ENCODE results near the gene PTRHD1.
A peak's percentile ranks its signal among the peaks of the same experiment; 100 is the strongest.

PTRHD1 gene

DNA sequence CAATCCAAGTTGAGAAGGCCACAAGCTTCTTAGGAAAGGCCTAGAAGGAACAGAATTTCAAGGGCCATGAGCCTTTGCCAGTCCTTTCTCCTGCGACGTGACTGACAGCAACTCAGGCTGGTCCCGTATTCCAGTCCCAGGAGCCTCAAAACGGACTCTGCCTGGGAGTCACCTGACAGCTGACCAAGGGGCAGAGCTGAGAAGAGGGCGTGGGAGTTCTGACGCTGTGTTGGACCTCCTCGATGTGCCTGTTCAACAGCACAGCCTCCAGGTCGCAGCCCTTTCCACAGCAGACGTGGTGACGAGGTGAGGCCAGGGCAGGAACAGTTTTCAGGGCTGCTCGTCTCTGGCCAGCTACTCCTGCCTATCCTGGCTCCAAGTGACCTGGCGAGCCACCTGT, 37.6 kb upstream of the PTRHD1 start:
- no peak for DNase-seq (ENCODE audit: low spot score)
- FAIRE-seq, result no peak

DNA sequence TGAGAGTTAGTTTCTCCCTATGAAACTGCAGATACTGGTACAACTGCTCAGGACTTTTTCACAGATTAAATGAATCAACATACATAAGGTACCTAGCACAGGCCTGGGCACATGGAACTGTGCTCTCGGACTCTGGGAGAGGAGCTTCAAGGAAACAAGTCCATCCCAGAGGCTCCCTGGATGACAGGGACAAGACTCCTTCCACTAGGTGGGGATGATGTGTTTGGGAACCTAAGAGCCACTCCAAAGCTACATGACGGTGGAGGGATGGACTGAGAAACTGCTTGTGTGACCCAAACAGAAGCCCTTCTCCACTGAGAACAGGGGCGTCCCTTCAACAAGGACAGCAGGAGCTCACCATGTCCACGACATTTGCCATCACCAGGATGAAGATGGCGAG, 37.2 kb upstream of the PTRHD1 start:
- DNase-seq (ENCODE audit: low spot score) (no peak), FAIRE-seq (no peak)

DNA sequence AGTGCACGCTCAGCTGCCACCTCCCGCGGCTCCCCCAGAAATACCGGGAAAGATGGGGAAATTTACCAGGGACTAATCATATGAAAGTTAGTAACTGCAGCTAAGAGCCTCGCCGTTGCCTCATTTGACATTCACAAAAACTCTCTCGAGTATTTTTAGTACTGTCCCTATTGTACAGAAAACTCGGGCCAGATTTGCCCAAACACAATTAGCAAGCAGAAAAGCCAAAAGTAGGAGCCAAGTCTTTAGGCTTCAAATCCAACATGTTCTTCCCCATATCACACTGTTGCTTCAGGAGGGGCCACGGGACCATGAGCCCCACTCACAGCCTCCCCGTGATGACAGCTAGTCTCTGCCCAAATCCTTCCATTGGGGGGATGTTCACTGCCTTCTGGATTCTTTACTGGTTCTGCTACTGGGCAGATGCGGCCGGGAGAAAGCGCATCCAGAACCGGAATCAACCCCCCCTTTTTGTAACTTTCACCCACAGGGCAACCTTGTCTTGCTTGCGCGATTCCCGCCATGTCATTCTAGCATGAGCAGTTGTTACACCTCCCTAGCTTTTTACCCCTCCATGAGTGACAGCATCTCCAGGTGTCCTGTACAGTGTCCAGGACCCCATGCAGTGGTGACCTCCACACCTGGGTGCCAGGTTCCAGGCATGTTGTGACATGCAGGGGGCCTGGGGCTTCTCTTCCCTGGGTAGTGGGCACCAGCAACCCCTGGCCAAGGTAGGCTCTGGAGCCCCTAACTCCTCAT, 35.2 kb upstream of the PTRHD1 start:
- FAIRE-seq (no peak), DNase-seq (ENCODE audit: low spot score) (no peak)

DNA sequence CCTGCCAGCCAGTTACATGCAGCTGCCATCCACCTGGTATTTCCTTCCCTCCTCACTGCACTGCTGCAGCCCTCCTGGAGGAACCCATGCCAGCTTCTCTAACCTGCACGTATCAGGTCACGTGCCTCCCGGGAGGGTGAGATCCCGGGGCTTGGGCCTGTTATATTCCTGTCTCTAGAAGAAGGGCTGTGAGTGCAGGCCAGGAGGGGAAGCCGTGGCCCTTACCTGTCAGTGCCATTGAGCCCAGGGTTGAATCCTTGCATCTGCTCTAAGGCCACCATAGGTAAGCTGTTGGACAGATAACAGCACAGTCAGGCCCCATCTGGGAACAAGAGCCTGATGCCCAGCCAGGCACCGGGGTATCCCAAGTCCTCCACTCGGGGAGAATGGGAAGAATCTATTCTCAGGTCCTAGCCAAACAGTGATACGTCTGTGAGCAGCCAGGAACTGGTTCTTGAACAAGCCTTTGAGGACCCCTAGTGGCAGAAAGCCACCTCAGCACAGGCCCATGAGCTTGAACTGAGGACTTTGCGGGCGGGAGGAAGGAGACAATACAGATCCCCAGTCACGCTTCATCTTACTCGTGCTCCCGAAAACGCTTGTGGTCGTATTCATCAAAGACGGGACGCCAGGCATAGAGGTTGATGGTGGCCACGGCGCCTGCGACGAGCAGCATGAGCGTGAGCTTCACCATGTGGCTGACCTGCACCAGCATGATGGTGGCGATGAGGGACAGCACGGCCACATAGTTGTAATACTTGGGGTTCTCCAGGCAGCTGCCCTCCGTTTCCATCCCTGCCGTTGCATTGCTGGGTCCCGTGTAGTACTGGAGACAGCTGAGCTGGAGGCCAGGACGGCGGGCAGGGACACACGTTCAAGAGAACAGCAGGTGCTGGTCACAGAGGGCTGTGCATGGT, 34.4 kb upstream of the PTRHD1 start:
- no peak for FAIRE-seq

DNA sequence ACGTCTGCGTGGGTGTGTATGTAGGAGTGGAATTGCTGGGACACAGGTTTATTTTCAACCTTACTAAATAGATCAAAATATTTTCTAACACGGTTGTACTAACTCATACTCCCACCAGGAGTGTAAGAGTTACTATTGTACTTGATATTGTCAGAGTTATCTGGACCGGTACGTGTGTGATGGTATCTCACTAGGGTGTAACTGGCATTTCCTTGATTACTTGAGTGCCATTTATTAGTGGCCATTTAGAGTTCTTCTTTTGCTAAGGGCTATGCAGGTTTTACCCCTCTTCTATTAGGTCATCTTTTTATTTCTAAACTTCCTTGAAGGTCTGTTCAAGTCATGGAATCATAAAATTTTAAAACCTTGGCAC, 33.6 kb upstream of the PTRHD1 start:
- DNase-seq (ENCODE audit: low spot score) (no peak), FAIRE-seq (no peak)

More for the DNA sequence above, 34.4 kb upstream of the PTRHD1 start:
- DNase-seq (ENCODE audit: low spot score), result peak; percentile 57

DNA sequence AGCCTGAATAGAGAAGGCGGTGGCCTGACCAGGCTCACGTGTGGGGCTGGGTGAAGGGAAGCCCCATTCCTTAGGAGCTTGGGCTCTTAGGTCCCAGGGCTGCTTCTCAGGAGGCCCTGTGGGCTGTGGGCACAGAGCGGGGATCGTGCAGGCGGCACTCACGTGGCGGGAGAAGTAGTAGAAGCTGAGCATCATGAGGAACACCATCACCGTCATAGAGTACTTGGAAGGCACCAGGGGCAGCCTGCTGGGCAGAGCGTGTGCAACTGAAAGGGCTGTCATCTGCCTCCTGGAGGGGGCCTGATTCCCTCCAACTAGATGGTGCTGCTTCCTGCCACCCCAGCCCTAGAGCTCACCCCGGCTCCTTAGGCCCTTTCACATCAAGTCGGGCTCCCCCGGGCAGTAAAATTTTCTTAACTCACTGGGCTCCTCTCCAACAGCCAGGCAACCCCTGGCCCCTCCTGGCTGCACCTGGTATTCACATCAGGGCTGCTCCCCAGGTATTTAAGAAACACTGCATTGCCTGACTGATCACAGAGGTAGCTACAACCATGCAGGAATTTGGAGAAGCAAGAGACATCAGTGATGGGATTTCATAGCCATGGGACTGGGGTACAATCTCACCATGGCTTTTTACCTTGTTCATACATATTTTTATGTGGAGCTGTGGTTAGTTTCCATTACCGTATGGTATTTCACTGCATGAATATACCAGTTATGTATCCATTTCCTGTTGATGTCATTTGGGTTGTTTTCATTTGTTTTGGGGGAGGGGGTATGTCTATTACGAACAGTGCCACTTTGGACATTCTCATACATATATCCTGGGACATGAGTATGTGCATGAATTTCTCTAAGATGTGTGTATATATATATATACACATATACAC, 32.9 kb upstream of the PTRHD1 start:
- no peak for DNase-seq (ENCODE audit: low spot score)
- no peak for FAIRE-seq

DNA sequence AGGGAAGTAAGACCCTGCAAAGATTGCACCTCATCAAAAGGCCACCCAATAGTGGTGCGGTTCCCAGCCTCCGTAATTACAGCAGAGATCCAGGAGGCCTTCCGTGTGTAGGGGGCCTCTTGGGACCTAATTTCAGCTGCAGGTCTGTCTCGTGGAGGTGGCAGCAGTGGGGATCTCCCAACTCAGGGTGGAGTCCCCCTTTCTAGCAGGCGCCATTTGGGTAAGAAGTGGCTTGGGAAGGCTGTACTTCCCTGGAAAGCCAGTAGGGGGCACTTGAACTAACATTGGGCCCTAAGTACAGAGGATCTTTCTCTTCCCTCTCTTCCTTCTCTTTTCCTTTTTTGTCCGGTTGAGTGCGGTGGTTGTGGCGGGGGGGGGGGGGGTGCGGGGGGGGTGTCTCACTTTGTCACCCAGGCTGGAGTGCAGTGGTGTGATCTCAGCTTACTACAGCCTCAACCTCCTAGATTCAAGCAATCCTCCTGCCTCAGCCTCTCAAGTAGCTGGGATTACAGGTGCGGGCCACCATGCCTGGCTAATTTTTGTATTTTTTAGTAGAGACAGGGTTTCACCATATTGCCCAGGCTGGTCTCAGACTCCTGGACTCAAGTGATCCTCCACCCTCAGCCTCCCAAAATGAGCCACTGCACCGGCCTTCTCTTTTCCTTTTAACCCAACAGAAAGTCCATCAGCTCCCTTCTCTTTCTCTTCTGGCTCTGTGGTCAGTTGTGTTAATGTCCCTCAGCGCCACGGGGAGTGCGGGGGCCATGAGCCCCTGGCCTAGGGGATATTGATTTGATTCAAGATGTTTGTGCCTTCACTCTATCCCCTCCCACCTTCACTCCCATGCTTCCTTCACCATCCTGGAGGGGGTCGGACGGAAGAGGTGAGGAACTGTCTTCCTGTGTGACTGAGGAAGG, 32.0 kb upstream of the PTRHD1 start:
- no peak for DNase-seq (ENCODE audit: low spot score)

DNA sequence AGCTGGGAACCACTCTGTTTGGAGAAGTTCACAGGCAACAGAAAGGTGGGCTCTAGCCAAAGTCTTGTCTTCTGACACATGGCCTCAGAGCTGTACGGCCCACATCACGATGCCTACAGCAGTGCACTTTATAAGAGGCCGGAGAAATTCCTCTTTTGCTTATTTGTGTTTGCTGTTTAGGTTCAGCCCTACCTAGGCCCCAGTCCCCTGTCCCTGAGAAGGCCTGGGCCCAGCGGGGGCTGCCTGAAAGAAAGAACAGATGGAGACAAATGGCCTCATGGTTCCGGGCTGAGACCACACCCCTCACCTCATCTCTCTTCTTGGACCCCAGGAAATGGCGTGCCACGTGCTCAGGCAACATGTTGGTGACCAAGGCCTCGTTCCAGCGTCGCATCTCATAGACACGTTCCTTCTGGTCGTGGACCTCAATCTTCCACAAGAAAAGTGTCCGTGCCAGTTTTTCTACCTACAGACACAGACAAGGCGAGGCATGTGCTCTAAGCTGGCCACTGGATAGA, 30.9 kb upstream of the PTRHD1 start:
- no peak for FAIRE-seq

More for the DNA sequence above, 32.0 kb upstream of the PTRHD1 start:
- FAIRE-seq, result no peak

DNA sequence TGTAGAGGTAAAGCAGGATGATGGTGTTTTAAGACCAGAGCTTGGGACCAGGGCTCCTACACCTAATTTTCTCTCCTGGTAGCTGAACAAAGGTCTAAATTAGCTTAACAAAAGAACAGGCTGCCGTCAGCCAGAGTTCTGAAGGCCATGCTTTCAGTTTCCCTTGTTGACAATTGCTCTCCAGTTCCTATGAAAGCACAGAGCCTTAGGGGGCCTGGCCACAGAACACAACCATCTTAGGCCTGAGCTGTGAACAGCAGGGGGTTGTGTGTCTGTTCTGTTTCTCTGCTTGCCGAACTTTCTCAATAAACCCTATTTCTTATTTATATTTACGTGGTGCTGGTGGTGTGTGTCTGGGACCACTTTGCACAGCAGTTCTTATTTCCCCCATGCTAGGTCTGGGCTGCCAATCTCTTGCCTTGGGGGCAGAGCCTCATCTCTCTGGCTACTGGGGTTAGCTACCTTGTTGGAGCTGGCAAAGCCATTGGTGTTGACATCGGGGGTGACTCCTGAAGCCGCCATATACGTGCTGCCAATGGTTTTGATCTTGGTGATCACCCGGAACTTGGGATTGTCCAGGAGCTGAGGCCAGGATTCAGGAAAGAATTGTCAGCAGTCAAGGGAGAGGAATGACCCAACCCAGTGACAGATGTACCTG, 29.0 kb upstream of the PTRHD1 start:
- DNase-seq (ENCODE audit: low spot score), result no peak
- FAIRE-seq, result no peak

More for the DNA sequence above, 30.9 kb upstream of the PTRHD1 start:
- no peak for DNase-seq (ENCODE audit: low spot score)

DNA sequence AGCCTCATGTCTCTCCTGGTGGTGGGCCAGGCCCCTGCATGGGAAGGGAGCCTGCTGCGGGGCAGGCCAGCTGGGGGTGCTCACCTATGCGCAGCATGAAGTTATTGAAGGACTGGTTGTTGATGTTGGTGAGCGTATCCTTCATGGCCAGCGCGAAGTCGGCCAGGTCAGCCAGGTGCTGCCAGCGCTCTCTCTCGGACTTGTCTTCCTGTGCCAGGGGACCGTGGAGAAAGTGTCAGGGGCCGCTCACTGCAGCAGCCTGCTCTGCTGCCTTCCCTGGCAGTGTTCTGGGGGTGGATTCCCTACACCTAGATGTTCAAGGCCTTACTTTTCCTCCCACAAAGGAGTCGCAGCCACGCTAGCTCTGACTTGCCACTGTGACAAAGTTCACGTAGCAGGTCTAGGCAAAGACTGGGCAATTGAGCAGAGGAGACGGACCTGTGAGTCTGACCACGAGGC, 28.3 kb upstream of the PTRHD1 start:
- DNase-seq (ENCODE audit: low spot score) (no peak), FAIRE-seq (no peak)

DNA sequence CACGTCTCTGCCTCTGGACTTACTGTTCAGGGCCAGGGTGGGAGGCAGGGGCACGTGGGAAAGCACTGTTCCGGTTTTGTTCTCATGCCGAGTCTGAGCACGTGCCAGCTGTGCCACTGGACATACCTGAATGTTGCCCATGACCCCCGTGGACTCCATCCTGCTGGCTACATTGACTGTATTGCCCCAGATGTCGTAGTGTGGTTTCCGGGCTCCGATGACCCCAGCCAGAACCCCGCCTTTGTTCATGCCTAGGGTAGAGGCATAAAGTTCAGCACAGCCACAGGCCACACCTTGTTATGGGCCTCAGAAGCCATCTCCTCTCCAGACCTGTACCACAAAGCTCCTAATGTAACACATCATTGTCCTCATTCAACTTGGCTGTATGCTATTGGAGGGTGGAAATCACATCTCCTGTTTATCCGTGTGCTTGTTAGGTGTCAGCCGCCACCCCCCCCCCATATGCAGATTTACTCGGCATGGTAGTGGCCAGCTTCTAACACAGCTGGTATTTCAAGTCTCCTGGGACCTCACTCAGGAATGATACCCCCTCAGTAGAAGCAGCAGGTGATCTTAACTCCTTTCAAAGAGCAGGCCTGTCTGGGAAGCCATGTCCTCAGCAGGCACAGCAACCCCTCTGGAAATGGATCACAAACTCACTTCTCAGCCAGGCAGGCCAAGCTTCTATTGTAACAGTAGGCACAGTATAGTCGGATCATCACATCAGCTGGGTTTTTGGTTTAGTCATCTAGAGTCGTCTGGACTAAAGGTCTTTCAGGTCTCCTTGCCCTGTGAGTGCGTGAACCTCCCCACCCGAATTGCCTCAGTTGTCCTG, 27.6 kb upstream of the PTRHD1 start:
- FAIRE-seq, result no peak

DNA sequence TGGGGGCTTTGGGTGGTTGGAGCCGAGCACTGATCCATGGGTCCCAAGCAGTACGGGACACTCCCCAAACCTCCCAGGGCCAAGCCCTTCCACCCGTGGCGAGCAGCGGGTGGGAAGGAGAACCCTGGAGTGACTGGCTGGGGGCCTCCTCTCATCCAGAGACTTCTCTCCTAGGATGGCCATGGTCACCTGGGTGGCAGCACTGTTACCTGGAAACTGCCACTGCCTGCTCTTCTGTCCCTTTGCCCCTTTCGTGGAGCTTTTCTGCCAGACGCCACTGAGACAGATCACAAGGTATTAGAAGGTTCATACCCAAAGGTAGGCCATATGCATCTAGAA, 27.0 kb upstream of the PTRHD1 start:
- no peak for FAIRE-seq

More for the DNA sequence above, 27.6 kb upstream of the PTRHD1 start:
- no peak for DNase-seq (ENCODE audit: low spot score)

DNA sequence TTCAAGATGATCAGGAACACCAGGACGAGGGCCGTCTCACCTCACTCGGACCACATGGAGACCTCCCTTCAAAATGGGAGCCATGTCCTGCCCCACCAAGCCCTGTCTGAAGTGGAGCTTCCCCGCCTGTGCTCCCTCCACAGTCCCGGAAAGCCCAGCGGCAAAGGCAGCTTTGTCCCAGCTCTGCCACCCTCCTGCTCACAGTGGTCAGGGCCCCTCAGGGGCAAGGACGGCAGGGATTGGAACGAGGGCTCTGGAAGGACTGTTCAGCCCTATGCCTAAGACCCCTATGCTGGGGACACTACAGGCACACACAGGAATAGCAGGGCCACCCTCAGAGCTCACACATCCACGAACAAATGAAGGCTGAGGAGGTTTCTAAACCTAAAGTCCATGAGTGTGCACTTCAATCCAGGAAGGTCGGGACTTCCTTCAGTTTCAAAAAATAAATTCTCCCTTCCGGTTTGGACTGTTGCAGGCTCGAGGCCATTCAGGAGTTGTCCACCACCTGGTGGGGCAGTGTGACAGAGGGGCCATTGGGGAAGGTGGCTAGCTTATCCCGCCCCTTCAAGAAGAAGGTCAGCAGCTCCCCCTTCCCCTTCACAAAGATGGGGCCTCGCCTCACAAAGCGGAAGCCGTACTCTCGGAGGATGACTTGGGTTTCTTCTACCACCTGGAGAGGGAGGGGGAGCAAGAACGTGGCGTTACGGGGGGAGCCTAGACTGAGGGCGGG, 26.4 kb upstream of the PTRHD1 start:
- DNase-seq (ENCODE audit: low spot score), result no peak
- FAIRE-seq, result no peak

More for the DNA sequence above, 27.0 kb upstream of the PTRHD1 start:
- DNase-seq (ENCODE audit: low spot score), result no peak

DNA sequence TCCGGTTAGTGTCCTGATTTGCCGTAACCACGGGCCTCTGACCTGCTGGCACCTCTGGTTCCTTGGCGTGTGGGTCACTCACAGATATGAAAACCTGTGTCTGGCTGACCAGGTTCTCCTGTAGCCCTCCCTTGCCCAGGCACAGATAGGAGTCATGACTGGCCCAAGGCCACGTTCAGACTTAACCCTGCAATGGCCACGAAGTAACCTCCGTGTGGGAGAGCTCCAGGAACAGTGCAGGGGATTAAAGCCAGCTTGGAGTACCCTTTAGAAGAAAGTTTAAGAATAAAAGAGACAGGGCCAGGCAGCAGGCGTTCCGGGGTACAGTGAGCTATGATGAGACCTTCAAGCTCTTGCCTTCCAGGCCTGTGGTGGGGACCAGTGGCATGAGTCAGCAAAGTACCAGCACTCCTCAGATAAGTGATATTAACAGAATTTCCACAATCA, 25.6 kb upstream of the PTRHD1 start:
- DNase-seq (ENCODE audit: low spot score), result no peak
- no peak for FAIRE-seq

DNA sequence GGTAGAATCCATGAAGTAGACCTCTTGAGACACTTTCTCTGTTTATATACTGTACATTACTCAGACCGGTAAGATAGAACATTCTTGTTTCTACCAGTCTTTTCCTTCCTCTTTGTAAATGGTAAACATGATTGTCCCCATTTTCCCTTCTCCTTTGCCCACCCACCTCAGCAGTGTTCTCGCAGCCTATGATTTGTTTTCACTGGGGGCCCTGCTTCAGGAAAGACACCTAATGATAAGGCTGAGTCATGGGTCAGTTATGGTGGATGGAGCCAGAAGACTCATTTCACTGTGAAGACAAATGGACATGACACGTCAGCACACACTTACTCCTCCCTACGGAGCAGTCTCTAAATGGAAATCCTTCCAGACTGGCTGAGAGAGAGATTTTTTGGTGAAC, 23.7 kb upstream of the PTRHD1 start:
- peak; percentile 43 for DNase-seq (ENCODE audit: low spot score)
- FAIRE-seq, result peak; percentile 37

DNA sequence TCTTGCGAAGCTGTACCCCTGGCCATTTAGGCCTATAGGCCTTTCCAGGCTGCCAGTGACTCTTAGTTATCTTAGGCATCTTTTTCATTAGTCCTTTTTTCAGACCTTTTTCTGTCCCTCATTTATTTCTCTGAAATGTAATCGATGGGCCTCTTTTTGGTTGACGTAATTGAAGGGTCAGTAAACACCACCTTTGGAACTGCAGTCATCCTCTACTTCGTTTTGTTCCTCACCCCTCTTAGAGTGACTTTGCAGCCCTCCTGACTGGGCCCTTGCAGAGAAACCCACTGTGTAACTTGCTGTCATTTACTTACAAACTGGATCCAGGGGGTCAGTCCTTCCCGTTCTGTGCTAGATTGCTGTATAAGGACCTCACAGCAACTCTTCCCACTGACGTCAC, 23.2 kb upstream of the PTRHD1 start:
- FAIRE-seq (no peak), DNase-seq (ENCODE audit: low spot score) (no peak)

DNA sequence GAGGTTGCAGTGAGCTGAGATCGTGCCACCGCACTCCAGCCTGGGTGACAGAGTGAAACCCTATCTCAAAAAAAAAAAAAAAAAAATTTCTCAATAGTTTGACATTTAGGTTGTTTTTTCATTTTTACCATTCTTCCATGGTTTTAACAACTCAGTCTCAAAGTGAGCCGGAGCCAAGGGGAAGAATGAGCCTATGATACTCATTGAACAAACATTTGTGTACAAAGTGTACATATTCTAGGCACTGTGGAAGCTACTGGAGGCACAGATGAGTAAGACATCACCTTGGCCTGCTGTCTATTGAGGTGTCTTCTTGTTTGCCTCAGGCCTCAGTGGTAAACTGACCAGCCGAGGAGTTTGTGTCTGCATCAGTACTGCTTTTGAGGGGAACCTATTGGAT, 22.0 kb upstream of the PTRHD1 start:
- FAIRE-seq, result no peak
- no peak for DNase-seq (ENCODE audit: low spot score)

DNA sequence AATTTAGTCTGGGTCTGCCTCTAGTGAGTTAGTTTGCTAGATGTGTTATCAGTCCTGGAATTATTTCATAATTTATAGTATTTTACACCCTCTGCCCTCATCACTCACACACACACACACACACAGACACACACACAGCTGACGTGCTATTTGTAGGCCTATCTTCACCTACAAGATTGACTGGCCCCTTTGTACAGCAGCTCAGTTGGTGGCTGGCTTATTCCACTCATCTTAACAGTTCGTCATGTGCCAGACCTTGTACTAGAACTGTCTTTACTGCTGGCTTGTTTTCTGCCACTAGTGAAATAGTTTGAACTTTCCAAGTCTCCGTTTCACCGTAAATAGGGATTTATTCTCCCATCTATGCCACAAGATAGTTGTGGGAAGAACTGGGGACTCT, 21.3 kb upstream of the PTRHD1 start:
- no peak for FAIRE-seq

More for the DNA sequence above, 21.3 kb upstream of the PTRHD1 start:
- DNase-seq (ENCODE audit: low spot score), result no peak

All from RCC 7860 (cell line).